ENCODE measurements around the gene RNF144B. TPM values are rescaled to one million over a fixed set of nuclear protein-coding genes. Genes with fewer than 3 reads are reported as not detected.

Gene RNF144B
- total RNA-seq, 2 donors from 2014 or later = 21.5 to 26.0 TPM

DNA sequence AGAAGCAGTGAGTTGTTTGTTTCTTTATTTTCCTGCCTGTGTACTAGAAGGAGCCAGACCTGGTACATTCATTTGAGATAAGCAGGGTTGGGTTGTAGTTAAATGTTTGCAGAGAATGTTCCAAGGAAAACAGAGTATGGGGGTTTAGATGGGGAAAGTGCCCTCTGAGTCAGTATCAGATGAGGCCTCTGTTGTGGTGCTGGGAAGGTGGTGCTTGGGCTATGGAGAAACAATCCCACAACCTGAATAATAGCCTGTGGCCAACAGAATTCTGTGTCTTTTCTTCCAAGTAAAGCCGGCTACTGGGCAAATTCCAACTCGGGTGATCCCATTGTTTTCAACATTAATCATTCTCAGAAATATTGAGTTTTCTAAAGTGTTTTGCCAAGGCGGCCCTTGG lies 109.3 kb downstream of the RNF144B start:
- no peak for DNase-seq (ENCODE audit: low spot score)
- intact Hi-C loops (cut with DNase I) = no loop called here

DNA sequence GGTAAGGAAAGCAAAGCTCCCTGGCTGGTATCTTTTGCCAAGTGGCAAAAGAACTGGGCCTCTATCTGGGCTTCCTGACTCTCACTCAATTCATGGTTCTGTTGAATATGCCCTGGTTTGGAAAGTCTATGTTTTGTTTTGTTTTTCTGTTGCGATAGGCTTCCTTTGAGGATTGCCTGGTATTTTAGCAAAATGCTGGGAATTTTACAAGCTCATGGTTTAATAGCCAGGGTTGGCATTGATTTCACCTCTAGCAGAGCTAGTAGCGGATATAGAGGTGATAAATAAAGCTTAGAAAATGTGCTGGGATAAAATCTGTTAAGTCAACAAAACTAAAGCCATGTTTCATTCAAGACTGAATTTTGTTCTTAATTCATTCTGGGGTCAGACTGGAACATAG lies 109.9 kb downstream of the RNF144B start:
- intact Hi-C loops (cut with DNase I) = no loop called here

DNA sequence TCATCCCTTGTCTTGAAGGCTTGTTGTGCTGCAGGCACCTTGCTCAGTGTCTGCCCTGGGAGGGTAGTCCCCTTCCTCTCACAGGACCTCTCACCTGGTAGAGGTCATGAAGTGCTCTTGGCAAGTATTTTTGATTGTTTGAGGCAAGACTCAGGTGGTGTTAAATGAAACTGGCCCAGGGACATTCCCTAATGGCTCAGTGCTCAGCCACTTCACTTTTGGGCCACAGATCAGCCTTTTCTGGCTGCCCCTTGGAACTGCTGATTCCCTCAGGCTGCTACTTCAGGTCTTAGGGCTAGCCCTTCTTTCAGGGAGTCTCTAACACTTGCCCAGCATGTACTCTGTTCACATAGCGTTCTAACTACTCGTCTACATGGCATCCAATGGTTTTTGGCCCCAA lies 111.3 kb downstream of the RNF144B start:
- DNase-seq (ENCODE audit: low spot score) = no peak
- intact Hi-C loops (cut with DNase I) = no loop called here

More for the DNA sequence above, 109.9 kb downstream of the RNF144B start:
- no peak for DNase-seq (ENCODE audit: low spot score)

DNA sequence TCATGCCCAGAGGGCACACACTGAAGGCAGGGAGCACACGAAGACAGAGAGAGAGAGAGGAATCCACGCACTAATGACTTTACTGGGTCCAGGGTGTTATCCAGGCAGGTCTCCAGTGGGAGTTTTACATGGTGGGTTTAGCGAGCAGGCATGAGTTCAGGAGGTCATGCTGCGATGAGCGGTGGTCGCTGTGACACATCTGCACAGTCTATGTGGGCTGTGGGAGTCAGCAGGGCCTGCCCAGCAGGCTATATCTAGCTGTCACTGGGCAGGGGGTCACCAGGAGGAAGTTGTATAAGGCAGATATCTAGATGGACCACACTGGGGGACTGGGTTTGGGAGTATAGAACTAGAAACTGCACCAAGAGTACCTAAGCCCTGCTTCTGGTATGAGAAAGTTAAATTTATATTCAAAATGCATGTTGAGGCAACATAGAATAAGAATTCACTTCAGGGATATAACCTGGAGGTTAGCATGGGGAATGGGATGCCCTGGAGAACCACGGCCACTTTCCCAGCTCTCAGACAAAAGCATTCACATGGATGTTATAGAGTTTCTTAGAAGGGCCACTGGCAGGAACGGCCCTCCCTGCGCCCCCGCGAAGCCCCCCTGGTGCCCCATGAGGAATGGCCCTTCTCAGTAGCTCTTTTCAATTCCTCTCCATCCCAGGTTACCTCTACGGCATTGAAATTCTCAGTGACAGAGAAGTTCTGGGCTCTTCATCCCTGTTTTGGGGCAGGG lies 113.9 kb downstream of the RNF144B start:
- no peak for DNase-seq (ENCODE audit: low spot score)
- intact Hi-C loops (cut with DNase I) = loop anchor here in 1 of 2 donors (10.0 kb wide), 1 partner anchor 46 kb away; no protein-coding TSS in a partner anchor

DNA sequence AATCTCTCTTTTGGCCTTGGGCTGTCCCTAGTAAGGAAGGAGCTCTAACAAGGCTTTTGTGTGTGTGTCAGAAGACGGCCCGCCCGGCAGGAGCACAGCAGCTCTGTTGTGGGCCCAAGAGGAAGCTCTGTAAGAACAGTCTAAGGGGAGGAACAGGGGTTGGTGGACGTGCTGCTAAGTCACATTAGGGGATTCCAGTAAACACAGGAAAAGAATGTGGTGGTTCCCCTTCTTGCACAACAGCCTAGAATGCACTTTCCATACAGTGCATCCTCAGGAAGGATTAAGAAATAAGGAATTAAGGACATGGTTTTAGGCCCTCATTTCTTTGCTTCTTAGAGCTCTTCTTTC lies 114.5 kb downstream of the RNF144B start:
- intact Hi-C loops (cut with DNase I) = loop anchor here (2.0 to 10.0 kb wide), 2 partner anchors 47 to 177 kb away; no protein-coding TSS in a partner anchor
- DNase-seq (ENCODE audit: low spot score) = peak; percentile 88

DNA sequence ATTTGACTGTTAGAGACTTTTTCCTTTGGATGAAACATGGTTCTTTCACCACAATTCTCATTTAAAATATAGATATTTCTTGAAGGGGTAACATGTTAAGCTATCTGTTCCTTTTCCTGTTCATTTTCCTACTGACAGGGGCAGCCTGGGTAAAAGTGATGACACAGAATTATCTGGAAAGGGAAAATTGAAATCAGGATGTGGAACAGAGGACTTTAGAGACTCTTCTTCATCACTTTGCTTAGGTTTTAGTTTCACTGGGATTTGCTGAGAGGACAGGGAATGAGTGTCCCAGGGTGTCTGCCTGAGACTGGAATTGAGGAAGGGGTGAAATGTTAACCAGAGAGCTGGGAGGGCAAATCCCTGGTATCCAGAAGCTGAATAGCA lies 116.0 kb downstream of the RNF144B start:
- intact Hi-C loops (cut with DNase I) = loop anchor here (2.0 to 10.0 kb wide), 2 partner anchors 48 to 178 kb away; no protein-coding TSS in a partner anchor

DNA sequence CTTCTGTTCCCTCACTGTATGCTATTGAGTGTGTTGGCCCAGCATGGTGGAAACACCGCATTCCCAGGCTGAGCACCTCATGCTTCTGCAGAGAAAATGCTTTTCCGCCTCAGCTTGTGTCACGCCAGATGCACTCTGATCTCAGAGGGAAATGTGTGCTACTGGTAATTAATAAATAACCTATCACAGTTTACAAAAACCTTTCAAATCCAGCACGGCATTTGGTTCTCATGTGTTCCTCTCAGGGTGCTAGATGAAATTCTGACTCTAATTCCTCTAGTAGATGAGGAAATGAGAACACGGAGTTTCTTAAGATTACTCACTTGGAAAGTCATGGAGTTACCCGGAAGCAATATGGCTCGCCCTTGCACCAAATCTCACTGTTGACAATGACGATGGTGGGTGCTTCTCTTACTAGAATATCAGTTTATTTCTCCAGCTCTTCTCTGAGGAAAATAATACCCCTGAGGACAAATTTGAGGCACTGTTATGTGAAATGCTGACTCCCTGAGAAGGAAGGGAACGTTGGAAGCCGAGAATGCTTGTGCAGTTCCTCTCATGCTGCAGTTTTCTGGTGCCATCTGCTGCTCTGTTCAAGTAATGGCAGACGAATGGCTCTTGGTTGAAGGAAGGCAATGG lies 116.6 kb downstream of the RNF144B start:
- no peak for DNase-seq (ENCODE audit: low spot score)
- intact Hi-C loops (cut with DNase I) = loop anchor here (2.0 to 10.0 kb wide), 2 partner anchors 49 to 179 kb away; no protein-coding TSS in a partner anchor

More for the DNA sequence above, 116.0 kb downstream of the RNF144B start:
- DNase-seq (ENCODE audit: low spot score) = no peak

DNA sequence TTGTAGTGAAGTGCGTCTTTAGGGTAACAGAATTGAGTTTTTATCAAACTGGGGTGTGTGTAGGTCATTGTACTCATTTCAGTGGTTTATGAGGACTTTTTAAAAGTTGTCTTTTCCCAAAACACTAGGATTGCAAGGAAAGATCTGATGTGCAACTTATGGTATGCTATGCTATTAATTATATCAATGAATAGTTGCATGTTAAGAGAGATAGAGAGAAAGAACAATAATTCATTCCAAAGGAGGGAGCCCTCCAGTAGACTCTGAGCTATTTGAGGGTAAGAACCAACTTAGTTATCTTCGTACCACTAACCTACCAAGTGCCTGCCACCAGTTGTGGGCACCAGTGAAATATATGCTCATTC lies 117.1 kb downstream of the RNF144B start:
- intact Hi-C loops (cut with DNase I) = loop anchor here in 1 of 2 donors (10.0 kb wide), 1 partner anchor 49 kb away; no protein-coding TSS in a partner anchor
- no peak for DNase-seq (ENCODE audit: low spot score)

DNA sequence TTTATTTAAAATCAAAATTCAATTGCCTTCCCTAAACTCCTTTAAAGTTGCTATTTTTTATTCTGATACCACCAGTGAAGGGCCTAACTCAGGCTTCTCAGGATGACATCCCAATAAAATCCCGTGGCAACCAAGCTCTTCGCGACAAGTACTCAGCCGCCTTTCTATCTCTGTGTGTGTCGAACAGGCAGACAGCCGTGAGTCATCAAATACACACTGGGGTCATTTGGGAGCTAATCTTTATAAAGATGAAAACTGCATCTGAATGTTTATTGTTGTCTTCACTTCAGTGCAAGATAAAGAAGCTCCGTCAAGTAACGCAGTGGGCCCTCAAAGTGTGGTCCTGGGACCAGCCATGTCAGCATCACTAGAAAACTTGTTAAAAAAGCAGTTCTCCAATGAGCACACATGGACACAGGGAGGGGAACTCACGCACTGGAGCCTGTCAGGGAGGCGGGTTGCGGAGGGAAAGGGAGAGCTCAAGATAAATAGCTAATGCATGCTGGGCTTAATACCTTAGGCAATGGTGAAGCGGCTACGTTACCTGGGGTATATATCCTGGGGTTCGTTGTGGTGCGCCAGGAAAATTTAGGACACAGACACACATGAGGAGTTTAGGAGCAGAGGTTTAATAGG lies 119.3 kb downstream of the RNF144B start:
- intact Hi-C loops (cut with DNase I) = loop anchor here in 1 of 2 donors (2.0 to 10.0 kb wide), 2 partner anchors 52 to 182 kb away; no protein-coding TSS in a partner anchor
- DNase-seq (ENCODE audit: low spot score) = no peak

DNA sequence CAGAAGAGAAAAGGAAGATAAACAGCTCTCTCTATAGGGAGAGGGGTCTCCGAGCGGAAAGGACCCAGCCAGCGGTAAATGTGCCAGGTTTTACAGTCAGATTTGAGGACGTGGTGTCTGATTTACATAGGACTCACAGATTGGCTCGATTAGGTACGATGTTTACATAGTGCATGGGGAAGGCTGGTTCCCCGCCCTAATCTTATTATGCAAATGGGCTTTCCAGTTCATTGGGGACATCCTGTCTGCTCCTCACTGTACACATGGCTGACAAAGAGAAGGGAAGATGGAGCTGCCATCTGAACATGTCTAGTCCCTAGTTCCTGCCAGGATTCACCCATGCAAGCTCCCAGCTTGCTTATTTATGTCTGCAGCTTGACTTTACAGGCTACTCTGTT lies 119.9 kb downstream of the RNF144B start:
- intact Hi-C loops (cut with DNase I) = loop anchor here in 1 of 2 donors (2.0 to 10.0 kb wide), 2 partner anchors 52 to 182 kb away; no protein-coding TSS in a partner anchor
- no peak for DNase-seq (ENCODE audit: low spot score)

DNA sequence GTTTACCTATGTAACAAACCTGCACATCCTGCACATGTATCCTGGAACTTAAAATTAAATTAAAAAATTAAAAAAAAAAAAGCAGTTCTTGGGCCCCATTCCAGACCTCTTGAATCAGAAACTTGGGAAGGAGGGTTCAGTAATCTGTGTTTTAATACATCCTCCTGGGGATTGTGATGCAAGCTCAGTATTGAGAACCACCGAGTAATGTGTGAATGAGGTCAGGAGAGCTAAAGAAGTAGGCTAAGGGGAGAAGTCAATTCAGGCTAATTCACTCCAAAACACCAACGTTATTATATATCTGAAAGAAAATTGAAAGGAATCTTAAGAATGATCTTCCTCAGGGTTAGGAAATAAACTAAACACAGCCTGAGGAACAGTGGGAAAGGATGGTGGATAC lies 120.4 kb downstream of the RNF144B start:
- intact Hi-C loops (cut with DNase I) = loop anchor here in 1 of 2 donors (2.0 to 10.0 kb wide), 2 partner anchors 53 to 183 kb away; no protein-coding TSS in a partner anchor
- no peak for DNase-seq (ENCODE audit: low spot score)

DNA sequence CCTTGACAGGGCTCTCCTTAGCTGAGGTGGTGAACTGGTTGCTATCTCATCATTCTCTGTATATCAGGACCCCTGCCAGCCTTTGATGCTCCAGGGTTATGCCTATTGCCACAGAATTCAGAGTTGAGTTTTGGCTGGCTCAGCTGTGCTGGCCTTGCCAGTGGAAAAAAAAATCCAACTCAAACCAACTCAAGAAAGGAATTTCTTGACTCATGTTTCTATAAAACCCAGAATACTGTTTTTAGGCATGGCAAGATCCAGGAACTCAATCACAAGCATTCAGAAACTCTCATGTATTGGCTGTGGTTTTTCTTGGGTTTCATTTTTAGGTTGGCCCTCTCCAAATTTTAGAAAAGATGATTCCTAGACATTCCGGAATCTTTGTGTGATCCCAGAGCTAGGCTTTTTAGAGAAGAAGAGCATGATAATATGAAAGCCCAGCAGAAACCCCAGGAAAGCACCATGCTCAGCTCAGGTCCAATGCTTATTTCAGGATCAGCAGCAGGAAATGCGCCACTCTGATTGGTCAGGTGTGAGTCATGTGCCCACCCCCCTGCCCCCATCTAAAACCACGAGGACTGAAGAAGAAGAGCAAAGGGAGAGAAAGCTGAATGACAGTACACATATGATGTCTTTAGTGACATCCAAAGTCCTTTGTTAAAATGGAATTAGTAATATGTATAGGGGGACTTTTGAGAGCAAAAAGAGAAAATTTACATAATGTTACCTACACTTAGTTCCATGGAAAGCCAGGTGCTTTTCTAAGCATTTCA lies 122.9 kb downstream of the RNF144B start:
- intact Hi-C loops (cut with DNase I) = loop anchor here in 1 of 2 donors (10.0 kb wide), 1 partner anchor 55 kb away; no protein-coding TSS in a partner anchor
- DNase-seq (ENCODE audit: low spot score) = no peak

DNA sequence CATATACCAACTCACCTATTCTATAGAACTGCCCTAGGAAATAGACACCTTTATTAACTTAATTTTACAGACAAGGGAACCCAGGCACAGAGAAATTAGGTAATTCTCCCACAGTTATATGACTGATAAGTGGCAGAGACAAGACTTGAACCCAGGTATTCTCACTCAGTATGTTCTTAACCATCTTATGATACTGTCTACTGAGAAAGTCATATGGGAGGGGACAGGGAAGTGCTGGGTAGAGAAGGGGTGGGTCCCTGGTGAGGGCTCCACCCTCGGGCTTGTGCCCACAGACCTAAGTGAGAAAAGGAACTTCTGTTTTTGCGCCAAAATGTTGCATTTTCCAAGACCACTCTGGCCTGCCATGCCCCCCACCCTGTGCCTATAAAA lies 123.5 kb downstream of the RNF144B start:
- intact Hi-C loops (cut with DNase I) = no loop called here
- no peak for DNase-seq (ENCODE audit: low spot score)

DNA sequence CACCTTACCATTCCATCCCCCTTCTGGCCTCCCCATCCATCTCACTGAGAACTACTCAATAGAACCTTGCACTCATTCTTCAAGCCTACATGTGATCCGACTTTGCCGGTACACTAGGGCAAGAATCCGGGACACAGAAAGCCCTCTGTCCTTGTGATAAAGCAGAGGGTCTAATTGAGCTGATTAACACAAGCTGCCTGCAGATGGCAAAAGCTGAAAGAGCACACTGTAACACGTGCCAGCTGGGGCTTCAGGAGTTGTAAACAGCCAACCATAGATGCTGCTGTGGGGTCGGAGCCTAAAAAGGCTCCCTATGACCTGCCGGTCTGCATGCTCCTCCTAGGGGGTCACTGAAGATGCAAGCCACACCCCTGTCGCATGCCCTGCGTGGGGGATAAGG lies 124.1 kb downstream of the RNF144B start:
- intact Hi-C loops (cut with DNase I) = no loop called here
- DNase-seq (ENCODE audit: low spot score) = no peak

DNA sequence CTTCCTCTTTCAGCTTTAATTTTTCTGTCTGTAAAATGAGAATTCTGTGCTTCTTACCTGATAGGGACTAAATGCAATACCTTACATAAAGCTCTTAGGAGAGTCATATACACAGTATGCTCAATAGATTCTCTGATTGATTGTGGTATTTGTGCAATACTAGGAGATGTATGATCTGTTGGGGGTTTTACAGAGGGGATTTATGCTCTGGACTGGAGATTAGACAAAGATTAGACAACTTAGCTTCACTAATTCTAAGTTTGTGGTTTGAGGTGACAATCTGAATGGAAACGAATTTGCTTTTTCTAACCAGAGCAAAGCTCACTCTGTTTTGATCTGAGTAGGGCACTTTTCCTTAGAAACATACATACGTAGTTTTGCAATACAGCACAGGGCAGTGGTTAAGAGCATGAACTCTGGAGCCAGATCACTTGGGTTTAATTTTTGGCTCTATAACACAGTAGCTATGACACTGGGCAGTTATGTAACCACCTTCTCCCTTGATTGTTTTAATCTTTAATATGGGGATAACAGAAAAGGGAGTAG lies 126.2 kb downstream of the RNF144B start:
- DNase-seq (ENCODE audit: low spot score) = no peak
- intact Hi-C loops (cut with DNase I) = no loop called here

DNA sequence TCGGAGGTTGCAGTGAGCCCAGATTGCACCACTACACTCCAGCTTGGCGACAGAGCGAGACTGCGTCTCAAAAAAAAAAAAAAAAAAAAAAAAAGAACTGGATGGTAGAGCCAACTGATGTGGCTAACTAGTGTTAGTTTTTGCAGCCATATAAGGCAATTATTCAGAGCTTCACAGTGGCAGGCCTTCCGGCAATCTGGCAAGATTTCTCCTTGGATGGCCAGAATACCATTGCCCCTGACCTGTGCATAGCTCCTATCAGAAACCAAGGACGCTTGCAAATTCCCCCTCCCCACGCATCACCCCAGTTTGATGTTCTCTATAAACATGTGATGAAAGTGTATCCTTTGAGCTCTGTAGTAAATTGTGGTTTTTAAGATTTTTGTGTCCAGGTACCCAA lies 127.0 kb downstream of the RNF144B start:
- DNase-seq (ENCODE audit: low spot score) = no peak
- intact Hi-C loops (cut with DNase I) = no loop called here

DNA sequence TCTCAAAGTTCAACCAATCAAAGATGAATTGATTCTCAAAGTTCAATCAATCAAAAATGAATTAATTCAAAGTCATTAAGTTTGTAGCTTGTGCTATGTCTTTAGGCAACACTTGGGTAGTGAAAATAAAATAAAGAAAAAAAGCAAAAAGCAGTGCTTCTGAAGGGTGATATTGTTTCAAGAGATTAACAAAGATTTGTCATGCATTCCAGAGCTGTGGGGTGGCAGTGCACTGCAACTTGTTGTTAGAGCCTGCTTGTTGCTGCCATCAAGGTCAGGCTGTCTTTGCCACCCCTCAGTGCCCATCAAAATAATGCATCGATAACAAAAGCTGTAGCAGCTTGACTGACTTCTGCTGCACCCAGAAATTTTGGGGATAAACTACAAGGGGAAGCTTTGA lies 128.6 kb downstream of the RNF144B start:
- intact Hi-C loops (cut with DNase I) = no loop called here
- no peak for DNase-seq (ENCODE audit: low spot score)

Data from posterior vena cava (tissue), 2 donors.